Lung (tissue), 12 donors: ENCODE measurements around the gene NR2C2. TPM values are rescaled to one million over a fixed set of nuclear protein-coding genes. Genes with fewer than 3 reads are reported as not detected.

Experiments used
- ATAC-seq: fragments of 200-7000 bp; cut with Tn5 transposase; one replicate; pipeline ENCODE4 v1.9.1; 2020; ENCODE audit warnings: moderate number of reproducible peaks; ENCODE audit not compliant: insufficient read depth, low FRiP score
- DNase-seq, 3 donors: peaks; one replicate each; pipeline ENCODE4 v3.0.0-alpha.2; 2013 to 2017
- H3K27ac ChIP-seq, 2 donors: one replicate each; pipeline ENCODE4 v1.5.1; 2013; ENCODE audit warnings: mild to moderate bottlenecking in 2 of 2, moderate library complexity in 2 of 2, control low read depth in 1 of 2, inconsistent platforms in 1 of 2, low read depth in 1 of 2, low read length in 1 of 2
- H3K27me3 ChIP-seq, 3 donors: one replicate each; pipeline ENCODE4 v1.5.1; 2013; ENCODE audit warnings: low read length in 2 of 3; ENCODE audit not compliant: control insufficient read depth in 3 of 3, insufficient read depth in 3 of 3
- H3K36me3 ChIP-seq, 4 donors: one replicate each; pipeline ENCODE4 v1.5.1; 2013; ENCODE audit warnings: low read length in 4 of 4, mild to moderate bottlenecking in 1 of 4, moderate library complexity in 1 of 4; ENCODE audit not compliant: control insufficient read depth in 4 of 4, insufficient read depth in 4 of 4
- H3K4me1 ChIP-seq, 5 donors: one replicate each; pipeline ENCODE4 v1.5.1; 2013; ENCODE audit warnings: low read length in 5 of 5, mild to moderate bottlenecking in 2 of 5, moderate library complexity in 1 of 5; ENCODE audit not compliant: control insufficient read depth in 5 of 5, insufficient read depth in 5 of 5
- H3K4me3 ChIP-seq: one replicate; pipeline ENCODE4 v1.5.1; 2013; ENCODE audit warnings: mild to moderate bottlenecking, control low read depth, moderate library complexity
- H3K9ac ChIP-seq, 2 donors: one replicate each; pipeline ENCODE4 v1.5.1; 2013; ENCODE audit warnings: low read length in 2 of 2, control low read depth in 1 of 2; ENCODE audit not compliant: insufficient read depth in 1 of 2
- H3K9me3 ChIP-seq, 4 donors: one replicate each; pipeline ENCODE4 v1.5.1; 2013; ENCODE audit warnings: low read length in 3 of 4, mild to moderate bottlenecking in 1 of 4, moderate library complexity in 1 of 4; ENCODE audit not compliant: control insufficient read depth in 4 of 4, insufficient read depth in 3 of 4
- CTCF ChIP-seq: IDR thresholded peaks from 2 replicates; pipeline ENCODE4 v1.5.1; 2012; ENCODE audit warnings: mild to moderate bottlenecking; ENCODE audit errors: control extremely low read depth, extremely low read depth
- WGBS, 2 donors: extraction: QIAGEN DNeasy Blood & Tissue Kit; methylation state at CpG; one replicate each; pipeline ENCODE4 v1.1.7; 2013; 5-methylcytosine and 5-hydroxymethylcytosine counted together
- polyA plus RNA-seq, 2 donors: library from polyadenylated mRNA; stranded (reverse); fragments of 200-250 nt; gene quantifications; one replicate each; pipeline ENCODE4 v1.2.1, GENCODE V29; 2013
- total RNA-seq, 2 donors: library from RNA; depleted of rRNA in 1 of 2; stranded (reverse); fragments of >200 nt in 1 of 2; gene quantifications; one replicate each; pipeline ENCODE4 v1.2.1, GENCODE V29; 2014 to 2021
- donor health status: control.
- donor health status: control.
- donor health status: Bipolar disorder and iron deficiency.
- donor health status: healthy.
- donor health status: DM: yes; HTN: yes; CAD: no.

NR2C2 gene
- total and polyA plus RNA-seq, 4 donors: 9.2 to 71.0 (median 24.8) TPM

- no peaks in the 10 kb centered on the region for H3K9me3 ChIP-seq
- TF ChIP-seq CTCF: no peak
- no peak overlapping the region for H3K4me3 ChIP-seq
- H3K36me3 ChIP-seq: peaks cover 0 to 24% (median 19%) of the 10 kb centered on the region in 4 donors
- no peak for DNase-seq
- no peak for ATAC-seq
- H3K27ac ChIP-seq: no peak overlapping the region
- H3K9ac ChIP-seq: no peak overlapping the region
- H3K27me3 ChIP-seq: no peaks in the 10 kb centered on the region
- H3K4me1 ChIP-seq: no peaks in the 10 kb centered on the region
- 87 to 95% methylated on average over 1 of the region's 1 CpG for WGBS, 2 donors
Observed at GRCh38 chr3:14926592-14926991, 20.8 kb upstream of the NR2C2 start.

- 90 to 93% methylated on average over 5 of the region's 5 CpGs for WGBS, 2 donors
- H3K36me3 ChIP-seq: peaks cover 0 to 25% (median 20%) of the 10 kb centered on the region in 4 donors
Observed at GRCh38 chr3:14927308-14927707, 20.1 kb upstream of the NR2C2 start.

GRCh38 chr3:14929310-14930074, 17.9 kb upstream of the NR2C2 start:
- WGBS, 2 donors: 71 to 74% methylated on average over 2 of the region's 2 CpGs
- Histone ChIP-seq H3K27me3 (no peaks in the 10 kb centered on the region), H3K36me3 (peaks cover 0 to 27% (median 13%) of the 10 kb centered on the region in 4 donors), H3K27ac (no peak overlapping the region), H3K9me3 (no peaks in the 10 kb centered on the region), H3K4me3 (no peak overlapping the region), H3K9ac (no peak overlapping the region), H3K4me1 (no peaks in the 10 kb centered on the region)
- ATAC-seq (no peak), DNase-seq (no peak)
- no peak for TF ChIP-seq CTCF

More at GRCh38 chr3:14927308-14927707, 20.1 kb upstream of the NR2C2 start:
- no peaks in the 10 kb centered on the region for H3K27me3 ChIP-seq
- H3K27ac ChIP-seq: no peak overlapping the region
- H3K4me1 ChIP-seq: no peaks in the 10 kb centered on the region
- DNase-seq (no peak), ATAC-seq (no peak)
- no peaks in the 10 kb centered on the region for H3K9me3 ChIP-seq
- H3K4me3 ChIP-seq: no peak overlapping the region
- H3K9ac ChIP-seq: no peak overlapping the region
- no peak for TF ChIP-seq CTCF
